ENCODE data around the gene DLK1.

The DLK1 gene

DNA sequence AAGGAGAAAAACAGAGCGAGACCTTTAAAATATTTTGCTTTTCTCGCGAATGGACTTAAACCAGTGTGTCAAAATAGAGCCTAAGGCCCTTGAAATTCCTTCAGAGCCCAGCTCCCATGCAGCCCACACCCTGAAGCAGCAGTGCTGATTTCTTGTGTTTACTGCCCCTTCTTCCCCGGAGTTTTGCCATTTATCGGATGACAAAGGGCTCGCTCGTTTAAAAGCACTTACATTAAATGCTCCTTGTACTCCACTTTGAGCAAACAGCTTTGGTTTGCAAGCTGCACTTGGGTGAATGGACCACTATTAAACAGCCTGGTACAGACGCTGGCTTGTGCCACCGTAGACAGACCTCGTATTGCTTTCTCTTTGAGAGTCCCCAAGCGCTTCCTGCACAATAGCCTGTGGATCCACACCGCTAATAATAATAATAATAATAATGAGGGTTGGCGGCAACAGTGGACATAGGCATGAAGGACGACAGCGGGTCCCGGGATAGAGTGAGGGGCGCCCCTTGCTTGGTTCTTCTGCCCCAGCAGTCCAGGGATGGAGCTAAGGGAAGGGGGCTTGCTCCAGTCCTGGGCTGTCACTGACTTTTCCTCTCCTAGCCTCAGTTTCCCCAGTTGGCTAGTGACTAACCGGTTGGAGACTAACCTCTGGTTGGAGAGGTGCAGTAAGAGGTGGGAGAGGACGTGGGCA lies 6.6 kb downstream of the DLK1 start:
- DNase-seq (ENCODE audit: low spot score): no peak

DNA sequence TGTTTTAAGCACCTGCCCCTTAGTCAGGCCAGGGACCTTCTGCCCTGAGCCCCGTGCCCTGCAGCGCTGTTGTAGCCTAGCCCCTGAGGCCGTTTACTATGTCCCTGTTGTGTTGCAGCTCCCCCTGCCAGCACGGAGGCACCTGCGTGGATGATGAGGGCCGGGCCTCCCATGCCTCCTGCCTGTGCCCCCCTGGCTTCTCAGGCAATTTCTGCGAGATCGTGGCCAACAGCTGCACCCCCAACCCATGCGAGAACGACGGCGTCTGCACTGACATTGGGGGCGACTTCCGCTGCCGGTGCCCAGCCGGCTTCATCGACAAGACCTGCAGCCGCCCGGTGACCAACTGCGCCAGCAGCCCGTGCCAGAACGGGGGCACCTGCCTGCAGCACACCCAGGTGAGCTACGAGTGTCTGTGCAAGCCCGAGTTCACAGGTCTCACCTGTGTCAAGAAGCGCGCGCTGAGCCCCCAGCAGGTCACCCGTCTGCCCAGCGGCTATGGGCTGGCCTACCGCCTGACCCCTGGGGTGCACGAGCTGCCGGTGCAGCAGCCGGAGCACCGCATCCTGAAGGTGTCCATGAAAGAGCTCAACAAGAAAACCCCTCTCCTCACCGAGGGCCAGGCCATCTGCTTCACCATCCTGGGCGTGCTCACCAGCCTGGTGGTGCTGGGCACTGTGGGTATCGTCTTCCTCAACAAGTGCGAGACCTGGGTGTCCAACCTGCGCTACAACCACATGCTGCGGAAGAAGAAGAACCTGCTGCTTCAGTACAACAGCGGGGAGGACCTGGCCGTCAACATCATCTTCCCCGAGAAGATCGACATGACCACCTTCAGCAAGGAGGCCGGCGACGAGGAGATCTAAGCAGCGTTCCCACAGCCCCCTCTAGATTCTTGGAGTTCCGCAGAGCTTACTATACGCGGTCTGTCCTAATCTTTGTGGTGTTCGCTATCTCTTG lies 7.6 kb downstream of the DLK1 start:
- DNase-seq (ENCODE audit: low spot score): no peak

DNA sequence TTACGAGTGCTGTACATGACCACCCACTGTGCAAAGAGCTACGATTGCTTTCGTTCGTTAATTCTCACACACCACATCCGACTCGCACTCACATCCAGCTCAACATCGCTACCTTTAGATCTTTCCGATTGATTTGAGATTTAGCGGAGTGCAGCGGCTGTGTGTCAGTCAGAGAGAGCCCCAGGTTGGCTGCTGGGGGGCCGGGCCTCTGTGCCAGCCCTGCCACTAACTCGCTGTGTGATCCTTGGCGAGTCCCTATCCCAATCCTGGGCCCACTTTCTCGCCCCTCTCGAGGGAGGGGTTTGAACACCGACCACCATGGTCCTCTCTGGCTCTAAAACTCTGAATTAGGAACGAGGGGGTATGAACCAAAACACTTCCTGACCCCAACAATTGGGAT lies 8.6 kb downstream of the DLK1 start:
- no peak for DNase-seq (ENCODE audit: low spot score)

DNA sequence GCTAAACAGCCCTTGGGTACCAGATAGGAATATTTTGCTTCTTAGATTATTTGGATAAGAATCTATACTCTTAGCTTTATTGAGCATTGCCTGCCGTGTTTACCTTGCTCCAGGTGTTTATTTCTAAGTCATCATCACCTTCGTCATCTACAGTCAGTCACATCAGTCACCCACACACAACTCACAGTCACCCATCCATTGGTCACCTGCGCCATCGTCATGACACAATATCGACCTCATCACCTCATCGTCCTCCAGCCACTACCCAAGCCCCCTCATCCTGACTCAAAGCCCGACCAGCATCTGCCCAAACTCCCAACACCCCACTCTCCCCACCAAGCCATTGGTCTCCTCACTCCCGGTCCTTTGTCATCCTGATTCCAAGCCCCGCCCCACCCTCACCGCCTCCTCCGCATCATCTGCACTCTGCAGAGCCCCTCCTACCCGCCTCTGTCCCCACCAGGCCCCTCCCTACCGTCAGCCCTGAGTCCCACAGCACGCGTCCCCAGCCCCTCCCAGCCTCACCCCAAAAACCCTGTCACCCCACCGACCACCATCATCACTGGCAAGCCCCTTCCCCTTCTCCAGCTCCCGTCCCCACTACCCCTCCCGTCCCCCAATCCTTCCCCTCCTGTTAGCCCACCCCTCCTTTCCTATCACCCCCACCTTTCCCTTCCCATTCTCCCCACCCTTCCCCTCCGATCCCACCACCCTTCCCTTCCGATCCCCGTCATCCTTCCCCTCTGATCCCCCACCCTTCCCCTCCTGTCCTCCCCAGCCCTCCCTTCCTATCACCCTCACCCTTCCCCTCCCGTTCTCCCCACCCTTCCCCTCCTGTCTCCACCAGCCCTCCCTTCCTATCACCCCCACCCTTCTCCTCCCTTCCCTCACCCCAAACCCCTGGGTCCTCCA lies 9.8 kb downstream of the DLK1 start:
- DNase-seq (ENCODE audit: low spot score): no peak

DNA sequence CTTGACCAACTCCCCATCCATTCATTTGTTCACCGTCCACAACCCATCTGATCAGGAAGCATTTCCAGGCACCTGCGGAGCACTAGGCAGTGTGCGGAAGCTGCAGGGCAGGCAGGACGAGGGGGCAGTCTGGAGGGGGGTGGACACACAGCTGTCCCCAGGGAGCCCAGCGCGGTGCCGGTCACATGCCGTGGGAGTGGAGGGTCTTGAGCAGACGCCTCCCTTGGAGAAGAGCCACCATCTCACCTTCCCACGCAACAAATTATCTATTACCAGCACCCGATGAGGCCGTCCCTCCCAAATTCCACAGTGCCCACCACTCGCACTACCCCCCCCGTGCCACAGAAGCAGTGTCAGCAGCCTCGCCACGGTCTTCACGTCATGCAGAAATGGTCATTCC lies 10.8 kb downstream of the DLK1 start:
- no peak for DNase-seq (ENCODE audit: low spot score)

DNA sequence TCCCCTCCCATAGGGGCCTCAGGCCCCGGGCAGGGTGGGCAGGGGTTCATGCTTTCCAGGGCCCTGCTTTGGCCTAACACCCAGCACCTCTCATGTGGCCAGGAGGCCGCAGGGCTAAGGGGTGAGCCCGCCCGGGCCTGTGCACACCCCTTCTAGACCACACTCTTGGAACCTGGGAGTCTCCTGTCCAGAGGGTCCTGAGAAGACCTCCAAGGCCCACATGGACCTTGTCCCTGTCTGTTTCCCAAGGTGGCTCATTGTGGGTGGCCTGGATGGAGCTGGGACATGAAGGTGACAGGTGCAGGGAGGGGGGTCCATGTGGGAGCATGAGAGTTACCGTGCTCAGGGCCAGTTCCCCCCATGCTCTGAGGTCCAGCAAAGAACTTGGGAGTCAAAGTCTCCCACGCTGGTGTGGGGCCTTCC lies 11.6 kb downstream of the DLK1 start:
- DNase-seq (ENCODE audit: low spot score): no peak

DNA sequence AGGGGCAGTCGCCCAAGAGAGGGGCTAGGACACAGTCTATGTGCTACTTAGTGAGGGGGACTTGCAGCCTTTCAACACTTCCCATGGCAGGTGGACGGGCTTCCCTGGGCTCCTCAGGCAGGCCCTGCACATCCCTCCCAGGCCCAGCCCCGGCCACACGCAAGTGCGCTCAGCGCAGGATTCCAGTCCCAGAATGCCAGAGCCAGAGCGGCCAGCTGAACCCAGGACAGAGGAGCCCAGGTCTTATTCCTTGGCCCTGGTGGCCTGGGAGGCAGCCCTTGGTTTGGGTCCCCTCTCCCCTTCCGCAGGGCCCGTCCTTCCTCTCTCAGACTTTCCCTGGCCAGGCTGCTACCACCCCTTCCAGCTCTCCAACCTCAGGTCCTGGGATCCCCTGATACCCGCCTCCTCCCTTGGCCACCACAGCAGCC lies 12.0 kb downstream of the DLK1 start:
- no peak for DNase-seq (ENCODE audit: low spot score)

DNA sequence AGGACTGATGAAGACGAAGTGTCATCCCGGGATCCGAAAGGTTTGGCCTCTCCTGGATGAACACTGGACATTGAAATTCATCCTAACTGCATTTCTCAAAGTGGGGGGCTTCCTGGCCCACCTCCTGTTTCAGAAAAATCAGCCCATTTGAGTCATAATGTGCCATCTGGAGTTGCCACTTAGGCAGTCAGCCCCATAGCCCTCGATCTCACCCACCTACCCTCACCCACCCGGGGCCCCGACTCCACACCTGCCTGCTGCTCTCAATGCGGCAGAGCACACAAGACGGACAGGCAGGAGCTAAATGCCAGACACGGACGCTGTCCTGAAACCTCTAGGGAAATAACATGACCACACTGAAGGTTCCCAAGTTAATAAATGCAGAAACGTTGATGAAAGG lies 12.6 kb downstream of the DLK1 start:
- DNase-seq (ENCODE audit: low spot score): no peak

DNA sequence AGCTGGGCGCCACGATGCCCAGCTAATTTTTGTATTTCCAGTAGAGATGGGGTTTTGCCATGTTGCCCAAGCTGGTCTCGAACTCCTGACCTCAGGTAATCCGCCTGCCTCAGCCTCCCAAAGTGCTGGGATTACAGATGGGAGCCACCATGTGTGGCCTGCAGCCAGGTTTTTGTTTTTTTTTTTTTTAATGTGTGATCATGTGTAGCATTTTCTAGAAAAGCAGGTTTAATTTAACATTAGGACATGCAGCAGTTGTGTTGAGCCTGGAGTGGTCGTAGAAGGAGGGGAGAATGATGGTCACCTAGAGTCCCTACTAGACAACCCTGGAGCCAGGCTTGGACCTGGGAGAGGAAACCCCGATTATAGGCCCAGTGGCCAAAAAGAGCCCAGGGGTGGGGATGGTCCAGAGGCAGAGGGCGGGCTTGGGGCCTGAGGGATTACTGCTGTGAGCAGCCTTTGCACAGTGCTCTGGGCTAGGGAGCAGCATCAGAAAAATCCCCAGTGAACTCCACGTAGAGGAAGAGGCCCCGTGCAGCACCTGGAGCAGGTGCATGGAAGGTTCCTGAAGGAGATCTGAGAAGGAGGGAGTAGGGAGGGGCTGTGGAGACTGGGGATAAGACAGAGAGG lies 13.6 kb downstream of the DLK1 start:
- DNase-seq (ENCODE audit: low spot score): no peak

DNA sequence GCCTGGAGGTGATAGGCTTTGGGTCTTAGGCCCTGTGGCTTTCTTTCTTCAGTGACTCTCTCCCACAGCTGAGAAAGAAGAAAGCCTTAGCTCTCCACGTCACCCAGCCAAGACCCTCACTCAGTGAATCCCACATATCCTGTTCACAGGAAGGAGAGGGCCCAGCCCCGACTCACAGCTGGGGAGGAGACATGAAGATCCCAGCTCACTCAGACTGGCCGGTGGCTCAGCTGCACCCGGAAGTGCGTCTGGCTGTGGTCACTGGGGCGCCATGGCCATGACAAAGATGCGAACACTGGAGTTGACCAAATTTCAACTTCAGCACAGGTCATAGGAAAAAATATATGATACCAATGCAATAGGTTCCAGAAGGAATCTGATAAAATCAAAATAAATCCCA lies 14.2 kb downstream of the DLK1 start:
- DNase-seq (ENCODE audit: low spot score): no peak

DNA sequence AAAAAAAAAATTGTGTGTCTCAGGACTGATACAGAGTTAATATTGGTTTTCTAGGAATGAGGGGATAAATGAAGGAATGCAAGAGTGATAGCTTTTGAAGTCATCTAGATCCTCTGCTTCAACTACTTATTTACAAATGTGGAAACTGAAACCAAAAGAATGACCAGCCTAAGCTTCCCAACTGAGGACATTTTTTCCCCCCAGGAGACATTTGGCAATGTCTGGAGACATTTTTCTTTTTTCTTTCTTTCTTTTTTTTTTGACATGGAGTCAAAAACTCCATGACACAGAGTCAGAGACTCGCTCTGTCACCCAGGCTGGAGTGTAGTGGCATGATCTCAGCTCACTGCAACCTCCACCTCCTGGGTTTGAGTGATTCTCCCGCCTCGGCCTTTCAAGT lies 15.3 kb downstream of the DLK1 start:
- no peak for DNase-seq (ENCODE audit: low spot score)

DNA sequence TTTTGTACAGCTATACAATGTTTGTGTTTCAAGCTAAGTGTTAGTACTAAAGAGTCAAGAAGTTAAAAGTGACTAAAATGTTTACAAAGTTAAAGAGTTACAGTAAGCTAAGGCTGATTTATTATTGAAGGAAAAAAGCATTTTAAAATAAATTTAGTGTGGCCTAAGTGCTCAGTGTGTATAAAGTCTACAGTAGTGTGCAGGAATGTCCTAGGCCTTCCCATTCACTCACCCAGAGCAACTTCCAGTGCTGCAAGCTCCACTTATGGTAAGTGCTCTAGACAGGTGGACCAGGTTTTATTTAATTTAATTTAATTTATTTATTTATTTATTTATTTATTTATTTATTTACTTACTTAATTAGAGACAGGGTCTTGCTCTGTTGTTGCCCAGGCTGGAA lies 19.6 kb downstream of the DLK1 start:
- no peak for DNase-seq (ENCODE audit: low spot score)

DNA sequence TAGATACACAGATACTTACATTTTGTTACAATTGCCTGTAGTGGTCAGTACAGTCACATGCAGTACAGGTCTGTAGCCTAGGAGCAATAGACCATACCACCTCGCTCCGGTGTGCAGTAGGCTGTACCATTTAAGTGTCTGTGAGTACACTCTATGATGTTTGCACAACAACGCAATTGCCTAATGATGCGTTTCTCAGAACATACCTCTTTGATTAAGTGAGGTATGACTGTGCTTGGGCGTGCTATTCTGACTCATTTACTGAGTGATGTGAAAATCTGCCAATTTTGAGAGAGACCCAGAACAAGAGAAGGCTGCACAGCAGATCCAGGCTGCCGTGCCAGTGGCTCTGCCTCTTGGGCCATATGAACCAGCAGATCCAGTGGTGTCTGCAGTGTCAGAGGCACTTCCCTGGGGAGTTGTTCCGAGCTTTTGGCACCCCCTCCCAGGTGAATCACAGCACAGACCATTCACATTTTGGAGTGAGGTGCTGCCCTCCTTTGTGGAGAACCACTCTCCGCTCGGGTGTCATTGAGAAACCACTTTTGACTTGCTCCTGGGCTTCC lies 20.4 kb downstream of the DLK1 start:
- no peak for DNase-seq (ENCODE audit: low spot score)

DNA sequence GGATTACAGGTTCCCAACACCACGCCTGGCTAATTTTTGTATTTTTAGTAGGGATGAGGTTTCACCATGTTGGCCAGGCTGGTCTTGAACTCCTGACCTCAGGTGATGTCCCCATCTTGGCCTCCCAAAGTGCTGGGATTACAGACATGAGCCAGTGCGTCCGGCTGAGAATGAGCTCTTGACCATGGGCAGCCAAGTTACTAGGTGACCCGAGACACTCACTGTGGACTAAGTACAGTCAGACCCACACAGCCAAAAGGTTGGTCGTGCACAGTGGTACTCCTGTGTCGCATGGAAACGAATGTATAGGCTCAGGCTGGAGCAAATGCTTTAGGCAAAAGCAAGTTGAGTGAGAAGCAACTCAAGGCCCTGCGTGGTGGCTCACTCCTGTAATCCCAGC lies 21.0 kb downstream of the DLK1 start:
- DNase-seq (ENCODE audit: low spot score): no peak

DNA sequence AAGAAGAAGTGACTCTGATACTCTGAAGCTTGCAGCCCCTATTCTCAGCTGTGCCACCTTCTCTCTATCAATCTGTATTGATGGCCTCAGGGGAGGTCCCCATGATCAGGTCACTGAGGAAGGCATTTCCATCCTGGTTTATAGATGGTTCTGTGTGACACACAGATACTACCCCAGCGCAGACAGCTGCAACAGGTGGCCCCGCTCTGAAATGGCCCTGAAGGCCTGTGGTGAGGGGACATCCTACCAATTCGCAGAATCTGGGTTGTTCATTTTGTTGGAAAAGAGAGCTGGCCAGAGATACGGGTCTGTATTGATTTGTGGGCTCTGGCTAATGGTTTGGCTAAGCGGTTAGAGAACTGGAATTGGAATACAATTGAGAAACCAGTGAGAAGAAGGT lies 21.7 kb downstream of the DLK1 start:
- no peak for DNase-seq (ENCODE audit: low spot score)

DNA sequence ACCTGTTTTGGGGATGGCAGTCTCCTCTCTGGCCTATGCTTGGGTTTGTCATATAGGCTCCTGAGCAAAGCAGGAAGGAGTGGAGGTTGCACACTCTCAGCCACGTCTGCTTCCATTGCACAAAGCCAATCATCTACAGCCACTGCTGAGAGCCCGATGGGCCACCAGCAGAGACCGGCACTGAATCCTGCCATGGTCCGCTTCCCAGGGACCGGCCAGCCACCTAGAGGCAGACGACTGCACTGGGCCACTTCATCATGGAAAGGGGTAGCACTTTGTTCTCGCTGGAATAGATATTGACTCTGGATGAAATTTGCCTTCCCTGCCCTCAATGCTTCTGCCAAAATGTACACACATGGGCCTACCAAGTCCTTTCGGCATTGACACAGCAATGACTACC lies 22.3 kb downstream of the DLK1 start:
- no peak for DNase-seq (ENCODE audit: low spot score)

DNA sequence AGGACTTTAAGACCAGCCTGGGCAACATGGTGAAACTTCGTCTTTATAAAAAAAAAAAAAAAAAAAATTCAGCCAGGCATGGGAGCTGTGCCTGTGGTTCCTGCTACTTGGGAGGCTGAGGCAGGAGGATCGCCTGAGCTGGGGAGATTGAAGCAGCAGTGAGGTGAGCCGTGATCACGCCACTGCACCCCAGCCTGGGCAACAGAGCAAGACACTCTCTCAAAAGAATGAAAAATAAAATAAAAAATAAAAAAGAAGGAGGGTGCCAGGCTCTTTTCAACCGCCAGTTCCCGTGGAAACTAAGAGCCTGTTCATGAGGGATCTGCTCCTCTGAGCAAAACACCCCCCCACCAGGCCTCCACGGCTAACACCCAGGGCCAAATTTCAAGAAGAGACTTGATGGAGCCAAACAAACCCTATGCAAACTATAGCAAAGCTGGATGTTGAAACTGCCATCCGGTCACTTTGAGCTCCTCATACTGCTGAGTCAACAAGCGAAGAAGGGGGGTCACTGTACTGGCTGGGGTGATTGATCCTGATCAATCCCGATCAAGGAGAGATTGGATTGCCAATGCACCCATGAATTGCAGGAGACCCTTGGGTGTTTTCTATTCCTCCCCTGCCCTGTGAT lies 23.4 kb downstream of the DLK1 start:
- no peak for DNase-seq (ENCODE audit: low spot score)

DNA sequence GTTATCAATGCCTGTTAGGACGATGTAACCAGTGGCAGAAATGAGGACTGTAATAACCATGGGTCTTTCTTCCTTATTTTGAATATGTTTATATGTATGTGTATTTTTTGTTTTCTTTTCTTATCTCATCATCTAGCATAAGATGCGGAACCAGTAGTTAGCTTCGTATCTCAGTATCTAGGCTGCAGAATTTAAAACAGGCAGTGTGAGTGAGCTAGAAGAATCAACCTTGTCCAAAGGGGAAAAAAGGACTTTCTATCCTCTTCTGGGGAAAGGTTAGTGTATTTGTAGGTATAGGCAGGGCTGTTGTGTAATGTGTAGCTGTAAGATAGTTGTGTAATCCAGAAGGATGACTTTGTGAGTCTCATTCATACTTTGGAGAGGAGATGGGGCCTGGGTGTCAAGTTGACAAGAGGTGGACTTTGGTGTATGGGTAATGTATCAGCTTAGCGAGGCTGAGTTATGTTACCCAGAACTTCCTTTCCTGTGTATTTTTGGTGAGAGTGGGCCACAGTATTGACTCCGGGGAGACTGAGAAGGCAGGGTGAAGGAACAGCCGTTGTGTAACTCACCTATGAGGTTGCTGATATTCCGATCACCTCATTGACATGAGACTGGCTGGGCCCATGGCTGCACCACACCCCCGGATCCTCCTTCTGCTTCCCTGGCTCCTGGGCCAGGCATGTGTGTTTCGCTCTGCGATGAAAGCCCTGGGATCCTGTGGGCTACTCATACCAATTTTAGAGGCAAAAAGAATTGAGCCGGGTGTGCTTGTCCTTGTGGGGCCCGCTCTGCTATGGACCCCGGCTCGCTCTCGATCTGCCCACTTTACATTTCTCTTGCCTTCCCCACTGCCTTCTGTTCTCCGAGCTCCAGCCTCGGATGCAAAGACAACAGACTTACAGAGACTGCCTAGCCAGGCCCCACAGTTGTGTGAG lies 24.3 kb downstream of the DLK1 start:
- DNase-seq (ENCODE audit: low spot score): no peak

DNA sequence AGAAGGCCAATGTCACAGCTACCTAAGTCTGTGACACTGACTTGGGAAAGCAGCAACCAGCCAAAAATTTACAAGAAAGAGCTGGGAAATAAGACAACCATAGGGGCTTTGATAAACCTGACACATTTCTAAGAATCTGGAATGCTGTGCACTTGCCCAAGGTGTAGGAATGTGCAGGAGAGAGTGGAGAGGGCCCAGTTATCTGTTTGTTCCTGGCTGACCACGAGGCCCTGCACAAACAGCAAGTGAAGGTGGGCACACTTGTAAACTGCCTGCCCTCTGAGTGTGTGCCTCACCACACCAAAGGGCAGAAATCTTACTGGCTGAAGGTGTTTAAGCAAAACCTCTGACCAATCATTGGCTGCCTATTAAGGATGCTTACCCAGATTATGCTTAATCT lies 27.3 kb downstream of the DLK1 start:
- DNase-seq (ENCODE audit: low spot score): no peak

DNA sequence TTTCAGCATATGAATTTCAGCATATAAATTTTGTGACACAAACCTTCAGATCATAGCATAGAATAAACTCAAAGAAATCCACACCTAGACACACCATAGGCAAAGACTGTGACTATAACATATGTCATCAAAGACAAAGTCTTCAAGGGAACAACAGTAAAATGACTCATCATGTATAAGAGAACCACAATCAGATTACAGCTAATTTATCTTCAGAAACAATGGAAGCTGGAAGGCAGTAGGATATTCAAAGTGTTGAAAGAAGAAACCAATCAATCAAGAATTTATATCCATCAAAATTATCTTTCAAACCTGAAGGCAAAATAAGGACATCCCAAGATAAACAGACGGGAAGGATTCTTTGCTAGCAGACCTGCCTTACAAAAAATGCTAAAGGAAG lies 29.0 kb downstream of the DLK1 start:
- no peak for DNase-seq (ENCODE audit: low spot score)

All from CD4-positive, alpha-beta T cell treated with Interleukin-2 at 100 ng/mL for 4 hours (primary cell).